WTC11 (cell line): ENCODE measurements around the gene TMEM158. TPM values are rescaled to one million over a fixed set of nuclear protein-coding genes. Genes with fewer than 3 reads are reported as not detected.

ENCODE experiments used
- ATAC-seq: fragments of 200-7000 bp; cut with Tn5 transposase; 2 replicates; pipeline ENCODE4 v1.10.0; 2021; ENCODE audit warnings: mild to moderate bottlenecking, moderate library complexity
- Bru-seq: library from RNA; stranded (reverse); fragments of 400-500 nt; gene quantifications from one replicate; lab custom pipeline; 2021; lab: Mats Ljungman, UMichigan
- CTCF ChIA-PET: fragments of 300-600 bp; sonication (Branson Sonifier 250); formaldehyde crosslinking; loops from one replicate; lab custom pipeline; 2021; ENCODE audit warnings: antibody characterized with exemption; lab: Charles Lee
- POLR2A ChIA-PET: fragments of 350-600 bp; sonication (Branson Sonifier 250); formaldehyde crosslinking; loops from one replicate; lab custom pipeline; 2021; ENCODE audit warnings: antibody characterized with exemption; lab: Charles Lee
- DNase-seq: peaks from one replicate; pipeline ENCODE4 v3.0.0; 2021; ENCODE audit warnings: low spot score
- H3K27ac Mint-ChIP-seq: 2 replicates; pipeline ENCODE4 v1.8.0; 2021; ENCODE audit warnings: mixed read lengths
- H3K27me3 Mint-ChIP-seq: 2 replicates; pipeline ENCODE4 v1.8.0; 2021; ENCODE audit warnings: low read depth, mild to moderate bottlenecking, moderate library complexity, mixed read lengths
- H3K36me3 Mint-ChIP-seq: 2 replicates; pipeline ENCODE4 v1.8.0; 2021; ENCODE audit warnings: mixed read lengths
- H3K4me1 Mint-ChIP-seq: 2 replicates; pipeline ENCODE4 v1.8.0; 2022; ENCODE audit warnings: mixed read lengths
- H3K4me3 Mint-ChIP-seq: 2 replicates; pipeline ENCODE4 v1.8.0; 2021; ENCODE audit warnings: mild to moderate bottlenecking, moderate library complexity, mixed read lengths
- H3K9me3 Mint-ChIP-seq: 2 replicates; pipeline ENCODE4 v1.8.0; 2021; ENCODE audit warnings: mixed read lengths
- AFF4 ChIP-seq: sonication (generic); formaldehyde crosslinking; IDR thresholded peaks from 2 replicates; pipeline ENCODE4 v1.8.1; 2023; ENCODE audit warnings: mild to moderate bottlenecking, missing genetic modification reagents, borderline replicate concordance
- ATF3 ChIP-seq: sonication (generic); formaldehyde crosslinking; conservative IDR thresholded peaks from 2 replicates; pipeline ENCODE4 v1.8.1; 2022; ENCODE audit warnings: mild to moderate bottlenecking, missing genetic modification reagents
- ERG ChIP-seq: fragments of 250-450 bp; sonication (Bioruptor Pico); IDR thresholded peaks from 2 replicates; pipeline ENCODE4 v1.8.0; 2021; ENCODE audit warnings: mild to moderate bottlenecking
- ESRRA ChIP-seq: sonication (generic); formaldehyde crosslinking; IDR thresholded peaks from 2 replicates; pipeline ENCODE4 v1.8.1; 2022; ENCODE audit warnings: mild to moderate bottlenecking, missing genetic modification reagents, borderline replicate concordance
- ETV6 ChIP-seq: sonication (generic); formaldehyde crosslinking; IDR thresholded peaks from 2 replicates; pipeline ENCODE4 v1.8.1; 2022; ENCODE audit warnings: mild to moderate bottlenecking, missing genetic modification reagents
- FOXK1 ChIP-seq: sonication (generic); formaldehyde crosslinking; IDR thresholded peaks from 2 replicates; pipeline ENCODE4 v1.8.0; 2022; ENCODE audit warnings: mild to moderate bottlenecking, moderate library complexity, missing genetic modification reagents
- GABPB1 ChIP-seq: sonication (generic); formaldehyde crosslinking; IDR thresholded peaks from 2 replicates; pipeline ENCODE4 v1.8.1; 2023; ENCODE audit warnings: mild to moderate bottlenecking, missing genetic modification reagents
- HMGA2 ChIP-seq: fragments of 250-450 bp; sonication (Bioruptor Pico); IDR thresholded peaks from 2 replicates; pipeline ENCODE4 v1.4.0; 2021; ENCODE audit warnings: mild to moderate bottlenecking, moderate library complexity
- JUN ChIP-seq: sonication (generic); formaldehyde crosslinking; IDR thresholded peaks from 2 replicates; pipeline ENCODE4 v1.8.0; 2023; ENCODE audit warnings: mild to moderate bottlenecking, missing genetic modification reagents
- NFYB ChIP-seq: sonication (generic); formaldehyde crosslinking; conservative IDR thresholded peaks from 2 replicates; pipeline ENCODE4 v1.8.0; 2022; ENCODE audit warnings: low read depth, missing genetic modification reagents
- TEAD1 ChIP-seq: sonication (generic); formaldehyde crosslinking; IDR thresholded peaks from 2 replicates; pipeline ENCODE4 v1.8.0; 2022; ENCODE audit warnings: mild to moderate bottlenecking, missing genetic modification reagents
- ZNF138 ChIP-seq: sonication (generic); formaldehyde crosslinking; conservative IDR thresholded peaks from 2 replicates; pipeline ENCODE4 v1.8.1; 2022; ENCODE audit warnings: mild to moderate bottlenecking, moderate library complexity, missing genetic modification reagents
- ZNF219 ChIP-seq: sonication (generic); formaldehyde crosslinking; IDR thresholded peaks from 2 replicates; pipeline ENCODE4 v1.8.0; 2023; ENCODE audit warnings: missing genetic modification reagents, mild to moderate bottlenecking, borderline replicate concordance
- ZNF232 ChIP-seq: sonication (generic); formaldehyde crosslinking; IDR thresholded peaks from 2 replicates; pipeline ENCODE4 v1.8.0; 2022; ENCODE audit warnings: mild to moderate bottlenecking, missing genetic modification reagents
- ZNF423 ChIP-seq: fragments of 250-450 bp; sonication (Bioruptor Pico); IDR thresholded peaks from 2 replicates; pipeline ENCODE4 v2.1.2; 2022; ENCODE audit warnings: mild to moderate bottlenecking, moderate library complexity
- long read RNA-seq, 3 experiments: library from RNA in 1 of 3; library from capped mRNA in 1 of 3; library from polyadenylated mRNA in 1 of 3; unstranded in 2 of 3; stranded (forward) in 1 of 3; transcript quantifications; one replicate each; pipeline ENCODE4 v2.0.0, GENCODE V29; 2021
- total RNA-seq: library from RNA; stranded (reverse); gene quantifications from 3 replicates; pipeline ENCODE4 v1.2.3, GENCODE V29; 2021
- TF ChIP-seq, protein P1 (sequence below): sonication (generic); formaldehyde crosslinking; IDR thresholded peaks from 2 replicates; pipeline ENCODE4 v1.8.0; 2022; ENCODE audit warnings: mild to moderate bottlenecking, missing genetic modification reagents
- TF ChIP-seq, protein P2 (sequence below): sonication (generic); formaldehyde crosslinking; IDR thresholded peaks from 2 replicates; pipeline ENCODE4 v1.8.0; 2023; ENCODE audit warnings: missing genetic modification reagents
- TF ChIP-seq, protein P3 (sequence below): sonication (generic); formaldehyde crosslinking; IDR thresholded peaks from 2 replicates; pipeline ENCODE4 v1.8.0; 2022; ENCODE audit warnings: mild to moderate bottlenecking, missing genetic modification reagents
- TF ChIP-seq, protein P4 (sequence below): sonication (generic); formaldehyde crosslinking; IDR thresholded peaks from 2 replicates; pipeline ENCODE4 v1.8.0; 2022; ENCODE audit warnings: mild to moderate bottlenecking, missing genetic modification reagents

The TMEM158 gene
- 17.9 to 19.0 TPM (median 18.5 TPM) in 3 replicates for total RNA-seq
- percentile 69 among the genes with signal in this experiment for Bru-seq, nascent RNA
- long read RNA-seq, experiment 1, transcript TMEM158-201 (1 exons, 1,813 nt) = major isoform, 90 of 90 reads
- long read RNA-seq, experiment 1, partial matches to known transcripts = 0 of 90 reads
- long read RNA-seq, experiment 1, other reads (novel, unspliced or antisense) = 0 of 90 reads
- long read RNA-seq, experiment 2, transcript TMEM158-201 (1 exons, 1,813 nt) = major isoform, 29 of 29 reads
- long read RNA-seq, experiment 2, partial matches to known transcripts = 0 of 29 reads
- long read RNA-seq, experiment 2, other reads (novel, unspliced or antisense) = 0 of 29 reads
- long read RNA-seq, experiment 3 = 0 reads

DNA sequence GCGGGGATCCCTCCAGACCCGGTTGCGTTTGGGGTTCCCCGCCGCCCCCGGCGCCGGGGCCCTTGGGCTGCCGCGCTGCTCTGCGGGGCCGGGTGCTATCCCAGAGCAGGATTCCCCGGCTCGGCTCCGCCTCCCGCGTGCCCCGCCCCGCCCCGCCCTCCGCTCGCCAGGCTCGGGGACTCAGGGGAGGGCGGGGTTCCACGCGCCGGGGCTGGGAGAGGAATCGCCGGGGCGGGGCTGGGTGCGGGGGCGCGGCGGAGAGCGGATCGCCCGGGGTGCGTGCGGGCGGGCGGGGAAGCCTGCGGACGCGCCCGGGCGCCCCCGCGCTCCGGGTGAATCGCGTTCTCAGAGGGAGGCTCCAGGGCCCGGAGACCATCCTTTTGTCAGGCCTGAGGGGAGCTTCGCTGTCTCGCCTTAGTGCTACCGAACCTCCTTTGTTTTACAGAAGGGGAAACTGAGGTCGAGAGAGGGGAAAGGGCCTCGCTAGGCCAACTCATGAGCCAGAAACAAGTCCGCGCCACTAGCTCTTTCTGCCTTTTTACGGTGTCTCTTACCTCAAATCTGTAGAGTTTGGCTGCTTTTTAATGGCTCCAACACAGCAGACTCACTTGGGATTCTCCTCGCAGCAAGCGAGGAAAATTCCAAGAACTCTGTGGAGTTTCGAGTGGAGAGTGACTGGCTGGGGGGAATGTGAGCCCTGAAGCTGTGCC lies at the start of gene TMEM158:
Gene TMEM158 (minus strand): TSS at position 82 of the 710 bp plus-strand sequence. CDS start 260 bp downstream, outside the sequence.
- H3K27me3 Mint-ChIP-seq = peaks cover 33% of the 10 kb centered on the region
- TF ChIP-seq FOXK1 = no peak
- TF ChIP-seq, protein P1, sequence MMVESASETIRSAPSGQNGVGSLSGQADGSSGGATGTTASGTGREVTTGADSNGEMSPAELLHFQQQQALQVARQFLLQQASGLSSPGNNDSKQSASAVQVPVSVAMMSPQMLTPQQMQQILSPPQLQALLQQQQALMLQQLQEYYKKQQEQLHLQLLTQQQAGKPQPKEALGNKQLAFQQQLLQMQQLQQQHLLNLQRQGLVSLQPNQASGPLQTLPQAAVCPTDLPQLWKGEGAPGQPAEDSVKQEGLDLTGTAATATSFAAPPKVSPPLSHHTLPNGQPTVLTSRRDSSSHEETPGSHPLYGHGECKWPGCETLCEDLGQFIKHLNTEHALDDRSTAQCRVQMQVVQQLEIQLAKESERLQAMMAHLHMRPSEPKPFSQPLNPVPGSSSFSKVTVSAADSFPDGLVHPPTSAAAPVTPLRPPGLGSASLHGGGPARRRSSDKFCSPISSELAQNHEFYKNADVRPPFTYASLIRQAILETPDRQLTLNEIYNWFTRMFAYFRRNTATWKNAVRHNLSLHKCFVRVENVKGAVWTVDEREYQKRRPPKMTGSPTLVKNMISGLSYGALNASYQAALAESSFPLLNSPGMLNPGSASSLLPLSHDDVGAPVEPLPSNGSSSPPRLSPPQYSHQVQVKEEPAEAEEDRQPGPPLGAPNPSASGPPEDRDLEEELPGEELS (CRISPR knock-in tag) = 0 out of 2 replicates have a peak, but pooled peaks have one; percentile 46
- TF ChIP-seq, all 79 proteins: peak for 1
- no peak within 1 kb of the TSS for H3K27ac Mint-ChIP-seq
- ChIA-PET CTCF (interaction anchor here (0.8 to 7.3 kb wide), 13 partner anchors 13 to 434 kb away, joined by 3 to 80 read pairs (median 4); no protein-coding TSS in a partner anchor), POLR2A (interaction anchor here (1.2 kb wide), 1 partner anchor 25 kb away, joined by 3 read pairs; no protein-coding TSS in a partner anchor)
- no peaks in the 10 kb centered on the region for H3K36me3 Mint-ChIP-seq
- no peaks in the 10 kb centered on the region for H3K9me3 Mint-ChIP-seq
- H3K4me3 Mint-ChIP-seq = peak within 1 kb of the TSS; percentile 68
- peaks cover 30% of the 10 kb centered on the region for H3K4me1 Mint-ChIP-seq
- ATAC-seq = peak; percentile 66
- DNase-seq = peak; percentile 79

GRCh38 chr3:45275006-45275704 lies 49.1 kb upstream of the TMEM158 start:
- TF ChIP-seq ZNF423 (CRISPR knock-in tag) (peak; percentile 36; the same call in 1 of the 2 replicates), ZNF138 (CRISPR knock-in tag) (no peak), ATF3 (CRISPR knock-in tag) (no peak), FOXK1 (no peak), JUN (CRISPR knock-in tag) (no peak), ETV6 (0 out of 2 replicates have a peak, but pooled peaks have one; percentile 31), AFF4 (CRISPR knock-in tag) (no peak), ERG (CRISPR knock-in tag) (no peak), GABPB1 (CRISPR knock-in tag) (no peak), ZNF232 (no peak), ESRRA (CRISPR knock-in tag) (no peak), TEAD1 (CRISPR knock-in tag) (no peak), NFYB (CRISPR knock-in tag) (no peak), HMGA2 (CRISPR knock-in tag) (no peak), ZNF219 (CRISPR knock-in tag) (no peak)
- TF ChIP-seq, protein P2, sequence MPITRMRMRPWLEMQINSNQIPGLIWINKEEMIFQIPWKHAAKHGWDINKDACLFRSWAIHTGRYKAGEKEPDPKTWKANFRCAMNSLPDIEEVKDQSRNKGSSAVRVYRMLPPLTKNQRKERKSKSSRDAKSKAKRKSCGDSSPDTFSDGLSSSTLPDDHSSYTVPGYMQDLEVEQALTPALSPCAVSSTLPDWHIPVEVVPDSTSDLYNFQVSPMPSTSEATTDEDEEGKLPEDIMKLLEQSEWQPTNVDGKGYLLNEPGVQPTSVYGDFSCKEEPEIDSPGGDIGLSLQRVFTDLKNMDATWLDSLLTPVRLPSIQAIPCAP = no peak
- TF ChIP-seq, protein P3, sequence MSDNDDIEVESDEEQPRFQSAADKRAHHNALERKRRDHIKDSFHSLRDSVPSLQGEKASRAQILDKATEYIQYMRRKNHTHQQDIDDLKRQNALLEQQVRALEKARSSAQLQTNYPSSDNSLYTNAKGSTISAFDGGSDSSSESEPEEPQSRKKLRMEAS (CRISPR knock-in tag) = no peak
- TF ChIP-seq, protein P4, sequence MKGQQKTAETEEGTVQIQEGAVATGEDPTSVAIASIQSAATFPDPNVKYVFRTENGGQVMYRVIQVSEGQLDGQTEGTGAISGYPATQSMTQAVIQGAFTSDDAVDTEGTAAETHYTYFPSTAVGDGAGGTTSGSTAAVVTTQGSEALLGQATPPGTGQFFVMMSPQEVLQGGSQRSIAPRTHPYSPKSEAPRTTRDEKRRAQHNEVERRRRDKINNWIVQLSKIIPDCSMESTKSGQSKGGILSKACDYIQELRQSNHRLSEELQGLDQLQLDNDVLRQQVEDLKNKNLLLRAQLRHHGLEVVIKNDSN (CRISPR knock-in tag) = no peak
- no peak for DNase-seq
- peak; percentile 85 for ATAC-seq
- POLR2A ChIA-PET = no interaction called here
- Mint-ChIP-seq H3K36me3 (peaks cover 22% of the 10 kb centered on the region), H3K27ac (peak overlapping the region; percentile 73; the same call in 1 of the 2 replicates), H3K27me3 (peaks cover 18% of the 10 kb centered on the region), H3K4me3 (no peak overlapping the region), H3K4me1 (peaks cover 30% of the 10 kb centered on the region), H3K9me3 (peaks cover 41% of the 10 kb centered on the region)
- CTCF ChIA-PET = no interaction called here
